ENCODE data around the gene PYGM.

PYGM gene

DNA sequence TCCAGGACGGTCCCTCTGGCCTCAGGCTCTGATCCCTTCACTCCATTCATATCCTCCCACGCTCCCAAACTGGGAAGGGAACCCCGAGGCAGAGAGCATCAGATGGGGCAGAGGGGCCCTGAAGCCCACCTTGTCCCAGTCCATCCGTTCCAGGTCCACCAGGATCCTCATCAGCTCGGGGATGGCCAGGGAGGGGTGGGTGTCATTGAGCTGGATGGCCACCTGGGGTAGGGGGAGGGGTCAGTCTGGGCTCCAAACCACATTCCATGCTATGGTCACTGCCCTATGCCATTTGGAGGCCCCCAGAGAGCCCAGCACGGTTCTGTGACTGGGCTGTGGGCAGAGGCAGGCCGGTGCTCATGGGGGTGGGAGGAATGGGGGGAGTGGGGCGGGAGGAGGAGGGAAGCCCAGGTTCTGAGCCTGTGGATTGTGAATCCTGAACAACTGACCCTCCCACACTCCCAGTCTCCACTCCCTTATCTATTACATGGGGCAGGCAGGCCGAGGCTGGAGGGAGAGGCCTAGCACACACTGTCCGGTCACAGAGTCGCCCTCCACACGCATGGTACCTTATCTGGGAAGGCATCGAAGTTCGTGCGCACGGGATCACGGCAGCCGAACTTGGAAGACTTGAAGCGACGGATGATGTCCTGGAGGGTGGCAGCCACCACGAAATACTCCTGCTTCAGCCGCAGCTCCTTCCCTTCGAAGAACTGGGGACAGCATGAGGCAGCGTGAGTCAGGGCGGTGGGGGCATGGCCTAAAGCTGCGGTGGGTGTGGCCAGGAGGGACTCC lies 5.5 kb downstream of the PYGM start:
- no peak overlapping the region for H3K4me3 ChIP-seq
- TF ChIP-seq Cebpa-rat (IDR thresholded peaks at IDR 0.05) = no peak
- 0 out of 2 replicates have a peak overlapping the region, but pooled peaks have one; percentile 26 for H3K27ac ChIP-seq
- no peaks in the 10 kb centered on the region for H3K9me3 ChIP-seq
- H3K27me3 ChIP-seq = no peaks in the 10 kb centered on the region
- H3K4me1 ChIP-seq = peaks cover 59% of the 10 kb centered on the region
- no peak overlapping the region for H3K9ac ChIP-seq
- H3K4me2 ChIP-seq = no peak overlapping the region
- H3K36me3 ChIP-seq = peaks cover 13% of the 10 kb centered on the region; the same call in 1 of the 2 replicates
- no peaks in the 10 kb centered on the region for H4K20me1 ChIP-seq

DNA sequence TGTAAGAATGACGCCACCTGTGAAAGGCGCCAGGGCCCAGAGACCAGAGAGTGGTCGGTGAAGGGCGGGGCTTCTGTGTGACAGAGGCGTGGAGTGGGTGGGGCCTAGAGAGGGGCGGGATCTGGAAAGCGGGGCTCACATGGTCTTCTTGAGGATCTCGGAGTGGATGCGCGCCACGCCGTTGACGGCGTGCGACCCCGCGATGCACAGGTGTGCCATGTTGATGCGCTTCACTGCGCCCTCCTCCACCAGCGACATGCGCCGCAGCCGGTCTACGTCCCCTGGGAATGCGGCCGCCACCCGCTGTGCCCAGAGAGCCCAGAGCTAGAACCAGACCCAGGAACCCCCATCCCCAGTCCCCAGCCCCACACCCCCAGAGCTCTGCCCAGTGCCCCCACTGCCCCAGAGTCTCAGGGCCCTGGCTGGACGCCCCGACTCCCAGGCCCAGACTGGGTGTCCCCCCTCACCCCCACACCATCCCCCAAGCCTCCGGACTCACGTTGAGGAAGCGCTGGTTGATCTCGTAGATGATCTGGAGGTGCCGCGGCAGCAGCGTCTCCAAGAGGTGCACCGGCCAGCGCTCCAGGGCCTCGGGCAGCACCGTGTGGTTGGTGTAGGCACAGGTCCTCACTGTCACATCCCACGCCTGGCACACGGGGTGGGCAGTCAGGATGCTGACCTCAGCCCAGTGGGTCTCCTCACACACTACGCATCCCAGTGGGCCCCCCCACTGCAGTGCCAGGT lies 6.2 kb downstream of the PYGM start:
- Histone ChIP-seq H3K27ac (0 out of 2 replicates have a peak overlapping the region, but pooled peaks have one; percentile 26), H3K9ac (no peak overlapping the region), H3K4me2 (no peak overlapping the region; the same call in 1 of the 2 replicates), H3K27me3 (no peaks in the 10 kb centered on the region), H4K20me1 (no peaks in the 10 kb centered on the region), H3K4me1 (peaks cover 51% of the 10 kb centered on the region), H3K9me3 (no peaks in the 10 kb centered on the region), H3K36me3 (peaks cover 13% of the 10 kb centered on the region; the same call in 1 of the 2 replicates), H3K4me3 (no peak overlapping the region)
- no peak for TF ChIP-seq Cebpa-rat (IDR thresholded peaks at IDR 0.05)

DNA sequence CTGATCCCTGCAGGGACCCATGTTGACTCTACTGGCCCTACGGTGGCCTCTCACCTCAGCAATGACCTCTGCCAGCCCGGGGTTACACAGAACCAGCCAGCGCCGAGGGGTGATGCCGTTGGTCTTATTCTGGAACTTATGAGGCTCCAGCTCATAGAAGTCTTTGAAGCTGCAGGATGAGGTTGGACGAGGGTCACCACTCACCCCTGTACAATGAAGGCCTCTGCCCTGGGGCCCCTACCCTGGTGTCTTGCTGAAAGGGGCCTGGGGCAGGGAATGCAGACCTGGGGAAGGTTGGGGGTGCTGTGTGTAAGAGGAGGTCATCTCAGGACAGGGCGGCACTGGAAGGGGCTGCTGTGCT lies 6.8 kb downstream of the PYGM start:
- no peaks in the 10 kb centered on the region for H3K27me3 ChIP-seq
- no peak overlapping the region for H3K9ac ChIP-seq
- no peaks in the 10 kb centered on the region for H4K20me1 ChIP-seq
- H3K9me3 ChIP-seq = no peaks in the 10 kb centered on the region
- H3K4me1 ChIP-seq = peaks cover 54% of the 10 kb centered on the region
- peaks cover 13% of the 10 kb centered on the region; the same call in 1 of the 2 replicates for H3K36me3 ChIP-seq
- H3K4me3 ChIP-seq = no peak overlapping the region
- peak overlapping the region; percentile 25 for H3K4me2 ChIP-seq
- no peak for TF ChIP-seq Cebpa-rat (IDR thresholded peaks at IDR 0.05)
- 0 out of 2 replicates have a peak overlapping the region, but pooled peaks have one; percentile 13 for H3K27ac ChIP-seq

DNA sequence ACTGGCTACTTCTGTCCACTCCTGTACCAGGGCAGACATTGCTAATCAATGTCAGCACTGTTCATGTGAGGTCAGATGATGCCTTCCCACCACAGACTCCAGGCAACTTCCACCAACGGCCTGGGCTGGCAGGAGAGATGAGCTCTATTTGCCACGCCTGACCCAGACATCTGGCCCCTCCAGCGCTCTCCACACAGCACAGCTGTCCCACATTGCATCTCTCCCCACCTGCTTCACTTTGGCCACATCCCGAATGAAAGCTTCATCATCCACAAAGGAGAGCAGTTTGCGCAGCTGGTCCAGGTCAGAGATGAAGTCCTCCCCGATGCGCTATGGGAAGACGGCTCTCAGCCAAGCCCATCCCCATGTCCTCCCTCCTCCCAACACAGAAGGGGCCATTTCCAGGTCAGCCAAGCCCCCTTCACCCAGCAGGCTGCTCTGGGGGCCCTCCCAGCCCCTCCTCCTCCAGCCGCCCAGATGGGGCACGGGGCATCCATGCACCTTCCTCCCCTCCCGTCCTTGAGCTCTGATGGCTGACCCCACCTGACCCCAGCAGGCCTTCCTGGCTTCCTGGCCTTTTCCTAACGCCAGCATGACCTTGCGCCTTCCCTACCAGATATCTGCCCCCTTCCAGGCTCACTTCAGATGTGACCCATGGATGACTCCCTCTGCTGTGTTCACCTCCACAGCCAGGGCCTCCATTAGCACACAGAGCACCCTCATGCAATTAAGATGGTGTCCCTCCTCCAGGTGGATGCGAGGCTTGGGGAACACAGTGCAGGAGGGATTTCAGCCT lies 7.4 kb downstream of the PYGM start:
- H3K9ac ChIP-seq = no peak overlapping the region
- H4K20me1 ChIP-seq = no peaks in the 10 kb centered on the region
- H3K27ac ChIP-seq = peak overlapping the region; percentile 26; the same call in 1 of the 2 replicates
- H3K9me3 ChIP-seq = no peaks in the 10 kb centered on the region
- peak overlapping the region; percentile 36 for H3K4me2 ChIP-seq
- H3K27me3 ChIP-seq = no peaks in the 10 kb centered on the region
- H3K4me3 ChIP-seq = no peak overlapping the region
- TF ChIP-seq Cebpa-rat (IDR thresholded peaks at IDR 0.05) = no peak
- H3K36me3 ChIP-seq = peaks cover 13% of the 10 kb centered on the region; the same call in 1 of the 2 replicates
- H3K4me1 ChIP-seq = peaks cover 60% of the 10 kb centered on the region

DNA sequence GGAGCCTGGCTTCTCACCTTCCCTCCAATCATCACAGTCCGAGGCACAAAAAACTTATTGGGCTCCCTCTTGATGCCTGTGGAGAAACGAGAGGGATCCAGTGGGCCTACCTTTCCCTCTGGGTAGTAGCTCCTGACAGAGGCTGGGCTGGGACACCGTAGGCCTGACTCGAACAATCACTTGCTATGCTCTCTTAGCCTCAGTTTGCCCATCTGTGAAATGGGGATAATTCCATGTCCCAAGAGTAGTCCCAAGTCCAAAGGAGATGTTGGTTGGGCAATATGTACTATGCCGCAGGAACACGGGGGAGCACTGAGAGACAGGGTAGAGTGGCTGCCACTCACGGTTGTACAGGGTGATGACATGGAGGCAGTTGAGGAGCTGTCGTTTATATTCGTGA lies 8.2 kb downstream of the PYGM start:
- H3K4me1 ChIP-seq = peaks cover 62% of the 10 kb centered on the region
- no peak overlapping the region for H3K9ac ChIP-seq
- H3K27ac ChIP-seq = peak overlapping the region; percentile 4
- no peaks in the 10 kb centered on the region for H3K9me3 ChIP-seq
- peaks cover 13% of the 10 kb centered on the region; the same call in 1 of the 2 replicates for H3K36me3 ChIP-seq
- no peaks in the 10 kb centered on the region for H3K27me3 ChIP-seq
- H4K20me1 ChIP-seq = no peaks in the 10 kb centered on the region
- H3K4me2 ChIP-seq = peak overlapping the region; percentile 20; the same call in 1 of the 2 replicates
- TF ChIP-seq Cebpa-rat (IDR thresholded peaks at IDR 0.05) = no peak
- H3K4me3 ChIP-seq = no peak overlapping the region

DNA sequence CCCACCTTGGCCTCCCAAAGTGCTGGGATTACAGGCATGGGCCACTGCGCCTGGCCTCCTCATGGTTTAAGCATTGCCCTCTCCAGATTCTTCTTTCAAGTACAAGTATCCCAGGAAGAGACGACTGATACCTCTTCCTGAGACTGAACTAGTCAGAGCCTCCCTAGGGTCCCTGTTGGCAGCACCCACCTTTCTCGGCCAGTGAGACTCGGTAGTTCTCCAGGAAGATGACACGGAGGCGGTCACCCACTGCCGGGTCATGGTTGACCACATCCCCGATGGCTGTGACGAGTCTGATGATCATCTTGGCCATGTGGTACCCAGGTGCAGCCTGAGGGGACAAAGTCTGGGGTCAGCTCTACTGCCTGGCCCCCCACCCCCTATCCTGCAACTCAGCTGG lies 8.6 kb downstream of the PYGM start:
- Histone ChIP-seq H3K9ac (no peak overlapping the region), H3K9me3 (no peaks in the 10 kb centered on the region), H3K27me3 (no peaks in the 10 kb centered on the region), H3K4me3 (no peak overlapping the region), H3K4me1 (peaks cover 62% of the 10 kb centered on the region), H4K20me1 (no peaks in the 10 kb centered on the region), H3K36me3 (peaks cover 13% of the 10 kb centered on the region; the same call in 1 of the 2 replicates), H3K27ac (peak overlapping the region; percentile 4), H3K4me2 (peak overlapping the region; percentile 20; the same call in 1 of the 2 replicates)
- no peak for TF ChIP-seq Cebpa-rat (IDR thresholded peaks at IDR 0.05)

DNA sequence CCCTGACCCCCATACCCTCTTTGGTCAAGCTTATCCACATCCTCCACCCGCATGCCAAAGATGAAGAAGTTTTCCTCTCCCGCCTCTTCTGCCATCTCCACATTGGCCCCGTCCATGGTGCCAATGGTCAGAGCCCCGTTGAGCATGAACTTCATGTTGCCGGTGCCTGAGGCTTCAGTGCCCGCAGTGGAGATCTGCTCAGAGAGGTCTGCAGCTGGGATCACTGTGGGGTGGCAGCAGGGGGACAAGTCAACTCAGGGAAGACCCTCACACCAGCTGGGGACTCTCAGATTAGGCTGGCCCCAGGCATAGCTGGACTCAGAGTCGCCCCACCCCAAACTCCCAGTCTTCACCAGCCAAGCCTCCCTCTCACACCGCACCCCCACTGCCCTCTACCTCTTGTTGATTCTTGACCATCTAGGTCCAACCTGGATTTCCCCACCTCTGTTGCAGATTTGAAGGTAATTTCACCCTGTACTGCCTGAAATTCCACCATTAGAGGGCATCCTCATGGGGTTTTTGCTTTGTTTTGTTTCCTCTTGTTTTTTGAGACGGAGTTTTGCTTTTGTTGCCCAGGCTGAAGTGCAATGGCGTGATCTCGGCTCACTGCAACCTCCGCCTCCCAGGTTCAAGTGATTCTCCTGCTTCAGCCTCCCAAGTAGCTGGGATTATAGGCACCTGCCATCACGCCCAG lies 9.3 kb downstream of the PYGM start:
- no peak for TF ChIP-seq Cebpa-rat (IDR thresholded peaks at IDR 0.05)
- Histone ChIP-seq H3K4me3 (no peak overlapping the region), H3K27ac (peak overlapping the region; percentile 44; the same call in 1 of the 2 replicates), H3K9me3 (no peaks in the 10 kb centered on the region), H3K9ac (no peak overlapping the region), H3K36me3 (peaks cover 13% of the 10 kb centered on the region; the same call in 1 of the 2 replicates), H3K4me1 (peaks cover 58% of the 10 kb centered on the region), H3K27me3 (no peaks in the 10 kb centered on the region), H3K4me2 (0 out of 2 replicates have a peak overlapping the region, but pooled peaks have one; percentile 20), H4K20me1 (no peaks in the 10 kb centered on the region)

DNA sequence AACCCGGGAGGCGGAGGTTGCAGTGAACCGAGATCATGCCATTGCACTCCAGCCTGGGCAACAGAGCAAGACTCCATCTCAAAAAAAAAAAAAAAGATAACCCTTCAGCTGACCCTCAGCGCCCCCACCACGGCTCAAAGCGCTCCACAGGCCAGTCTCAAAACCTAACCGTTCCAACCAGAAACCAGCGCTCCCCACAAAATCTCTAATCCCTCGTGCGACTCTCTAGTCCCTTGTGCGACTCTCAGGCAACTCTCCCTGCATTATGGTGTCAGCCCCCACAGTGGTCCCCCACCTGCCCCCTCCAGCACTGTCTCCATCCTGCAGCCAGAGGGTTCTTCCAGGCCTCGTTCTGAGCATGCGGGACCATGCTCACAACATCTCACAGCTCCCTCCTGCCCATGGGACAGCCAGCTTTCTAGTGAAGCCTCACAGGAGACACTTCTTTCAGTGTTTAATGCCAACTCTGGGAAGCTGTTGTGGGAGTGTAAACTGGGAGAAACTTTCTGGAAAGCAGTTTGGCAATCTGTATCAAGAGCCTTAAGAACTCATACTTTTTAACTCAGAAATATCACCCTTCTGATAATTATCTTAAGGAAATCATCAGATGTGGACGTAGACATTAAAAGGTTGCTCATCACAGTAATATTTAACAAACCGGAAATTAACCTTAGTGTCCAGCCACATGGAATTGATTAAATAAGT lies 11.7 kb downstream of the PYGM start:
- Histone ChIP-seq H3K9me3 (no peaks in the 10 kb centered on the region), H3K27ac (peak overlapping the region; percentile 99), H3K4me2 (no peak overlapping the region; the same call in 1 of the 2 replicates), H4K20me1 (no peaks in the 10 kb centered on the region), H3K27me3 (no peaks in the 10 kb centered on the region), H3K9ac (no peak overlapping the region), H3K4me3 (no peak overlapping the region), H3K36me3 (peaks cover 13% of the 10 kb centered on the region; the same call in 1 of the 2 replicates), H3K4me1 (peaks cover 61% of the 10 kb centered on the region)
- TF ChIP-seq Cebpa-rat (IDR thresholded peaks at IDR 0.05) = no peak

All from BLaER1 (cell line).